Retinal pigment epithelial cell (primary cell): ENCODE measurements around the gene IFNA14.

Experiments used
- DNase-seq: peaks from one replicate; pipeline ENCODE4 v3.0.0-alpha.2; 2010; ENCODE audit warnings: low read depth
- H3K4me3 ChIP-seq: 2 replicates; pipeline ENCODE4 v1.5.1; 2011; ENCODE audit warnings: mild to moderate bottlenecking, low read length, control low read depth, moderate library complexity
- TF ChIP-seq, protein P1 (sequence below): conservative IDR thresholded peaks from 2 replicates; pipeline ENCODE4 v1.5.1; 2011; ENCODE audit warnings: low read depth, low read length, control low read depth, inconsistent platforms

The IFNA14 gene

DNA sequence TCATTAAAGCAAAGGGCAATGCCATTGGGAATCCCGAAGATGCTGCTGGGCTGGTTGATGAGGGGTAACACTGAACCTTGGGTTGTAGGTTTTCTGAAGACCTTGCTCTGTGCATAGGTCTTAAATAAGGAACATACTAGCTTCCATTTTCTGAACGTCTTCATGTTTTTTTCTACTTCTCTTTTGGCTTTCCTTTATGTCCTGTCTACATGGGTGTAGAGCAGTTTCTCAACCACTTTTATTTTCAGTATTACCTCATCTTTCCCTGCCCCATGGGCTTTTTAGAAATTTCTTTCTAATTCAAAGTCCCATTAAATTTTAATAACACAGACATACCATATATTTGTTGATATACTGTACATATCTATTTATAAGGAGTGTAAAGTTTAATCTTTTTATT is at the start of gene IFNA14:
Gene IFNA14 (minus strand): TSS at position 95 of the 400 bp plus-strand sequence. CDS start 70 bp downstream, at position 25.
- TF ChIP-seq, protein P1, sequence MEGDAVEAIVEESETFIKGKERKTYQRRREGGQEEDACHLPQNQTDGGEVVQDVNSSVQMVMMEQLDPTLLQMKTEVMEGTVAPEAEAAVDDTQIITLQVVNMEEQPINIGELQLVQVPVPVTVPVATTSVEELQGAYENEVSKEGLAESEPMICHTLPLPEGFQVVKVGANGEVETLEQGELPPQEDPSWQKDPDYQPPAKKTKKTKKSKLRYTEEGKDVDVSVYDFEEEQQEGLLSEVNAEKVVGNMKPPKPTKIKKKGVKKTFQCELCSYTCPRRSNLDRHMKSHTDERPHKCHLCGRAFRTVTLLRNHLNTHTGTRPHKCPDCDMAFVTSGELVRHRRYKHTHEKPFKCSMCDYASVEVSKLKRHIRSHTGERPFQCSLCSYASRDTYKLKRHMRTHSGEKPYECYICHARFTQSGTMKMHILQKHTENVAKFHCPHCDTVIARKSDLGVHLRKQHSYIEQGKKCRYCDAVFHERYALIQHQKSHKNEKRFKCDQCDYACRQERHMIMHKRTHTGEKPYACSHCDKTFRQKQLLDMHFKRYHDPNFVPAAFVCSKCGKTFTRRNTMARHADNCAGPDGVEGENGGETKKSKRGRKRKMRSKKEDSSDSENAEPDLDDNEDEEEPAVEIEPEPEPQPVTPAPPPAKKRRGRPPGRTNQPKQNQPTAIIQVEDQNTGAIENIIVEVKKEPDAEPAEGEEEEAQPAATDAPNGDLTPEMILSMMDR = no peak
- DNase-seq = no peak
- H3K4me3 ChIP-seq = no peak within 1 kb of the TSS

DNA sequence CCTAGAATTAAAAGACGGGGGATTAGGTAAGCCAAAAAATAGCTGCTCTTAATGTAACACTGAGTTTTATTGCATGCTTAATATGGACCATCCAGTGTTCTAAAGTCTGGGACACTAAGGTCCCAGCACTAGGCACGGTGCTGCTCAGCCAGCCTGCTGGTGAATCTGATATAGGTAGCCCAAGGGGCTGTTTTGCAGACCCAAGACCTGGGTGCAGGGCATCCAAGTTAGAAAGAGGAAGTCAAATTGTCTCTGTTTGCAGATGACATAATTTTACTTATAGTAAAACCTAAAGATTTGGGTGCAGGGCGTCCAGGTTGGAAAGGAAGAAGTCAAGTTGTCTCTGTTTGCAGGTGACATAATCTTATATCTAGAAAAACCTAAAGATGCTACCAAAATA is 47.5 kb upstream of the IFNA14 start:
- H3K4me3 ChIP-seq = no peak overlapping the region

DNA sequence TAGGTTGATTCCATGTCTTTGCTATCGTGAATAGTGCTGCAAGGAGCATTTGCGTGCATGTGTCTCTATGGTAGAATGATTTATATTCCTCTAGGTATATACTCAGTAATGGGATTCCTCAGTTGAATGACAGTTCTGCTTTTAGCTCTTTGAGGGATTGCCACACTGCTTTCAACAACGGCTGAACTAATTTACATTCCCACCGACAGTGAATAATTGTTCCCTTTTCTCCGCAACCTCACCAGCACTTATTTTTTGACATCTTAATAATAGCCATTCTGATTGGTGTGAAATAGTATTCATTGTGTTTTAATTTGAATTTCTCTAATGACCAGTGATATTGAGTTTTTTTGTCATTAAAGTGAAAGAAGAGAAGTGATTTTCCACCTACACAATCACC is 46.9 kb upstream of the IFNA14 start:
- DNase-seq = no peak
- H3K4me3 ChIP-seq = no peak overlapping the region
- TF ChIP-seq, protein P1 = no peak

More for the DNA sequence above, 47.5 kb upstream of the IFNA14 start:
- TF ChIP-seq, protein P1 = no peak
- no peak for DNase-seq

DNA sequence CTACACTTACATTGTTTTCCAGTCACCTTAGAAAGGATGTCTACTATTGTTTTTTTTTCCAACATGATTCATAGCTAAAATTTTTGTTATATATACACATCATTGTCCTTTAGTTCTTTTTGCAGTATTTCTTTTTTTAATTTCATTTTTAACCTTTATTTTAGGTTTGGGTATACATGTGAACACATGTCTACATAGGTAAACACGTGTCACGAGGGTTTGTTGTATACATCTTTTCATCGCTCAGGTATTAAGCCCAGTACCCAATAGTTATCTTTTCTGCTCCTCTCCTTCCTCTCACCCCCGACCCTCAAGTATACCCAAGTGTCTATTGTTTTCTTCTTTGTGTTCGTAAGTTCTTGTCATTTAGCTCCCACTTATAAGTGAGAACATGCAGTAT is 46.3 kb upstream of the IFNA14 start:
- TF ChIP-seq, protein P1 = no peak
- no peak overlapping the region for H3K4me3 ChIP-seq
- DNase-seq = no peak

DNA sequence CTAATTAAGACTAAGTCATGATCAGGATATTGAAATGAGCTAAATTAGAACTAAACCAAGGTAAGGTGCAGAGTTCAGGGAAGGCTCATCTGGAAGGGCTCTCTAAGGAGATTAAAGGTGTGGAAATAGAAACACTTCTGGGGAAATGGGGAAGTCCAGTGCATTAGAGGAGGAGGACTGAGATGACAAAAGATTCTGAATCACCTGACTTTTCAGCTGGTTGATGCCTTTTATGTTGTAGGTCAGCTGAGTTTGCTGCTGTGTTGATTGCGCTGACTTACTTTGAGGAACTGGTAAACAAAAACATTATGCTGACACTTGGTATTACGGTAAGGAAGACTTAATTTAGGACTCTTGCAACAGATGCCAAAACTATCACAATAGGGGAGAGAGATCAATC is 41.5 kb upstream of the IFNA14 start:
- no peak for DNase-seq
- H3K4me3 ChIP-seq = no peak overlapping the region
- TF ChIP-seq, protein P1 = no peak

DNA sequence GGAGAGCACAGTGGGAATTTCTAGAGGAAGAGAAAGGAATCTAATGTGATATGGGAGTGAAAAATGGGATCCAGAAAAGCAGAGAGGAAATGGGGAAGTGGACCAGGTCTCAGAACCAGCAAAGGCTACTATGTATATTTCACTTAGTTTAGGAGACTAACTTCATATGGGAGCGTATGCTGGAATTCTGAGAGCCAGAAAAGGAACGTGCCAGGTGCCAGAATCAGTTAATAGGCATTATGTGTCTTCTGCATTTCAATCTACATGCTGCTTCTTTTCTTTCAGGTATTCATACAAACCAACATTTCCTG is 28.5 kb upstream of the IFNA14 start:
- no peak for DNase-seq
- H3K4me3 ChIP-seq = no peak overlapping the region
- TF ChIP-seq, protein P1 = no peak

DNA sequence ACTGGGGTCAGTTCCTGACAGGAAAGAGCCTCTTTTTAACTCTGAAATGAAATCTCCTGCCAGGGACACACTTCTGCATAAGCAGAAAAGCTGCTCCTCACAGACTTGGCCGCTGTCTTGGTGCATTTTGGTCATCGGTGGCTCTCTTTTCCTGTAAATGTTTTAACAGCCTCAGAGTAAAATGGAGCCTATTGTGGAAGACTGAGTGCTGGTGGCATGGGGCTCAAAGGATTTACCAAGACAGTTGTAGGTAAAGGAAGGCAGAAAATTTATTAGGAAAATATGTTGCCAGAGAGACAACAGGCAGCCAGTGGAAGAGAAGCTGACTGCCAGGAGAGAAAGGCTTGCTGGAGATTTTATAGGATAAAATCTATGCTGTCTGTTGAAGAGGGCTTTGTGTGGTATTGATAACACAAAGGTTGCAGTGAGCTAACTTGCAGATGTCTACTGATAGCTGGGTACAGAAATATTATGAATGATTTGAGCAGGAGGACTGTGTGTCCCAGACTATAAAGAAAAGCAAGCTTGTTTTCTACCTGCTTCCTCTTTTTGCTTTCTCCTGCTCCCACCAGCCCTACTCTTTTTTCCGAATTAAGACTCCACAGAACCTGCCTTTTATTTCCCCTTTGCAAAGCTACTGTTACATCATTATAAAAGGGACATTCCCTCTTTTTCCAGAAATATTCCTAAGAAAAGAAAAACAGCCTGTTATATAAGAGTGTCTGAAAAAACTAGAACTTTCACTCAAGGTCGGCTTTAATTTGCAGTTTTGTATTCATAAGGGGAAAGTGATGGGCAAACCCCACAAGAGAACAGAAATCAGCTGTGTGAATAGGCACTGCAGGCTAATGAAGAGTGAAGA is 27.9 kb upstream of the IFNA14 start:
- no peak overlapping the region for H3K4me3 ChIP-seq
- TF ChIP-seq, protein P1 = no peak
- no peak for DNase-seq
